B cell (primary cell): ENCODE results near the gene MLH1. TPM values are rescaled to one million over a fixed set of nuclear protein-coding genes. Genes with fewer than 3 reads are reported as not detected.

Source experiments
- ATAC-seq: fragments of 200-7000 bp; cut with Tn5 transposase; one replicate; pipeline ENCODE4 v1.10.0; 2021; ENCODE audit warnings: low read depth, mild to moderate bottlenecking, moderate number of reproducible peaks, moderate library complexity
- CTCF ChIA-PET: fragments of 350-600 bp; sonication (Branson Sonifier 250); formaldehyde crosslinking; loops from one replicate; lab custom pipeline; 2021; ENCODE audit warnings: antibody characterized with exemption, inconsistent platforms; lab: Charles Lee
- POLR2A ChIA-PET: fragments of 350-600 bp; sonication (Branson Sonifier 250); formaldehyde crosslinking; loops from one replicate; lab custom pipeline; 2021; ENCODE audit warnings: antibody characterized with exemption; lab: Charles Lee
- DNase-seq: peaks from one replicate; pipeline ENCODE4 v3.0.0; 2013
- H2AFZ ChIP-seq: 2 replicates; pipeline ENCODE4 v1.6.1; 2012; ENCODE audit warnings: mild to moderate bottlenecking, low read depth, low read length; ENCODE audit not compliant: insufficient read depth, poor library complexity, severe bottlenecking
- H3K27ac ChIP-seq, 2 donors: 1 replicate in 1 of 2; 2 replicates in 1 of 2; pipeline ENCODE4 v1.5.1; 2012 to 2013; ENCODE audit warnings: low read length in 2 of 2, mild to moderate bottlenecking in 2 of 2, moderate library complexity in 1 of 2
- H3K27me3 ChIP-seq, 4 experiments: fragments of 200-600 bp in 1 of 4; sonication (generic) in 1 of 4; replicated peaks in 1 of 4; 1 replicate in 2 of 4; 2 replicates in 2 of 4; pipeline versions ENCODE4 v1.6.1 to v1.7.0; 2013 to 2016; ENCODE audit warnings: low read length in 3 of 4, mild to moderate bottlenecking in 2 of 4, mixed read lengths in 1 of 4, moderate library complexity in 1 of 4; ENCODE audit not compliant: insufficient read depth in 4 of 4, control insufficient read depth in 3 of 4; ENCODE audit errors: control extremely low read depth in 1 of 4
- H3K36me3 ChIP-seq, 2 experiments: replicated peaks in 1 of 2; 1 replicate in 1 of 2; 2 replicates in 1 of 2; pipeline versions ENCODE4 v1.6.1 to v1.7.1; 2013; ENCODE audit warnings: low read length in 1 of 2; ENCODE audit not compliant: insufficient read depth in 2 of 2, control insufficient read depth in 1 of 2; ENCODE audit errors: control extremely low read depth in 1 of 2, extremely low read depth in 1 of 2
- H3K4me1 ChIP-seq, 2 donors: fragments of 200-600 bp in 1 of 2; sonication (generic) in 1 of 2; 1 replicate in 1 of 2; 2 replicates in 1 of 2; pipeline versions ENCODE4 v1.5.1 to v1.6.1; 2013 to 2017; ENCODE audit warnings: low read length in 2 of 2; ENCODE audit not compliant: control insufficient read depth in 2 of 2, insufficient read depth in 2 of 2
- H3K4me2 ChIP-seq: replicated peaks from 2 replicates; pipeline ENCODE3; 2012; ENCODE audit warnings: mild to moderate bottlenecking, low read depth, low read length; ENCODE audit not compliant: poor library complexity, severe bottlenecking
- H3K4me3 ChIP-seq, 5 experiments: fragments of 200-600 bp in 1 of 5; sonication (generic) in 1 of 5; 1 replicate in 3 of 5; 2 replicates in 2 of 5; pipeline versions ENCODE4 v1.5.1 to v1.7.0; 2011 to 2016; ENCODE audit warnings: low read length in 4 of 5, mild to moderate bottlenecking in 4 of 5, low read depth in 2 of 5, control low read depth in 1 of 5, moderate library complexity in 1 of 5; ENCODE audit not compliant: insufficient read depth in 1 of 5; ENCODE audit errors: control extremely low read depth in 1 of 5, extremely low read depth in 1 of 5
- H3K79me2 ChIP-seq: fragments of 200-600 bp; sonication (generic); one replicate; pipeline ENCODE4 v1.6.0; 2016; ENCODE audit warnings: low read length; ENCODE audit not compliant: control insufficient read depth, insufficient read depth
- H3K9ac ChIP-seq: fragments of 200-600 bp; sonication (generic); 2 replicates; pipeline ENCODE4 v1.6.1; 2017; ENCODE audit warnings: mild to moderate bottlenecking, low read length, moderate library complexity
- H3K9me3 ChIP-seq, 3 donors: one replicate each; pipeline versions ENCODE4 v1.6.1 to v1.7.1; 2013; ENCODE audit warnings: low read length in 2 of 3; ENCODE audit not compliant: control insufficient read depth in 2 of 3, insufficient read depth in 1 of 3; ENCODE audit errors: control extremely low read depth in 1 of 3
- H4K20me1 ChIP-seq: 2 replicates; pipeline ENCODE4 v1.6.0; 2012; ENCODE audit warnings: mild to moderate bottlenecking, low read length; ENCODE audit not compliant: insufficient read depth, control insufficient read depth, poor library complexity, severe bottlenecking
- H3K27ac Mint-ChIP-seq: one replicate; pipeline ENCODE4 v1.8.0; 2021; ENCODE audit warnings: mixed read lengths
- H3K27me3 Mint-ChIP-seq: one replicate; pipeline ENCODE4 v1.8.0; 2021; ENCODE audit warnings: mixed read lengths
- H3K4me1 Mint-ChIP-seq: one replicate; pipeline ENCODE4 v1.8.0; 2021; ENCODE audit warnings: mixed read lengths
- H3K4me3 Mint-ChIP-seq: one replicate; pipeline ENCODE4 v1.8.0; 2021; ENCODE audit warnings: mixed read lengths
- H3K9me3 Mint-ChIP-seq: one replicate; pipeline ENCODE4 v1.8.0; 2022; ENCODE audit warnings: mixed read lengths; ENCODE audit not compliant: insufficient read depth
- EZH2 ChIP-seq: IDR thresholded peaks from 2 replicates; pipeline ENCODE4 v1.6.1; 2012; ENCODE audit warnings: borderline replicate concordance, low read depth, mild to moderate bottlenecking, moderate library complexity, low read length; ENCODE audit not compliant: insufficient read depth, poor library complexity, severe bottlenecking
- WGBS: methylation state at CpG from one replicate; pipeline ENCODE4 v1.1.5; 2013; ENCODE audit warnings: missing lambda C conversion rate; ENCODE audit not compliant: insufficient coverage; 5-methylcytosine and 5-hydroxymethylcytosine counted together
- intact Hi-C: fragments of 100-400 bp; cut with micrococcal nuclease; formaldehyde crosslinking; loops from one replicate; pipeline ENCODE4 v1.10.0; 2022
- polyA plus RNA-seq: library from polyadenylated mRNA; depleted of rRNA; stranded (reverse); fragments of >200 nt; gene quantifications from 2 replicates; pipeline ENCODE4 v1.2.3, GENCODE V29; 2012
- total RNA-seq, 2 donors: library from RNA; stranded (reverse); fragments of 120-200 nt in 1 of 2; gene quantifications; 1 replicate in 1 of 2; 2 replicates in 1 of 2; pipeline versions ENCODE4 v1.2.3 to v1.2.4, GENCODE V29; 2013 to 2022
- TF ChIP-seq, protein P1 (sequence below): fragments of 200-600 bp; IDR thresholded peaks from one replicate; pipeline ENCODE4 v1.8.0; 2022; ENCODE audit warnings: antibody characterized with exemption, mild to moderate bottlenecking

The MLH1 gene
- total and polyA plus RNA-seq, 2 donors (not counting 1 experiment from before 2014, with no cell fraction given) = 22.4 to 38.5 TPM

DNA sequence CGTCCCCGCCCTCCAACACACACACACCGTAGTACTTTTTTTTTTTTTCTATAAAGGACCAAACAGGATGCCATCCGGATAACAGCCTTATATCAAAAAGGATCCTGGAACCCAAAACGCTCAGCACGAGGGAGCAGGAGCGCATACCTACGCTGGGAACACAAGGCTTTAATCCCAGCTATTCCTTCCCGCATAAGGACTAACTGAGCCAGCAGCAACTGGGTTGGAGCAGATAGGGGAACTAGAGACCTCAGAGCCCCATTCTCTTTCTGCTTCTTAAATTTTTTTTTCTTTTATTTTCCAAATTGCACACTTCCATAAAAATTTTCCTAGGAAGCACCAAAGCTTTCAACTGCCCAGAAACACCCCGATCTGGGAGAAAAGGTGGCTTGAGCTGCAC lies 49.7 kb upstream of the MLH1 start:
- peak overlapping the region; percentile 97 for H2AFZ ChIP-seq
- H3K27ac ChIP-seq = no peak overlapping the region
- peak overlapping the region; percentile 90 for H3K4me3 Mint-ChIP-seq
- H3K27ac Mint-ChIP-seq = peak overlapping the region; percentile 78
- ChIA-PET CTCF (interaction anchor here (1.1 to 4.4 kb wide), 7 partner anchors 13 to 75 kb away, joined by 3 to 42 read pairs (median 9); no protein-coding TSS in a partner anchor), POLR2A (interaction anchor here (1.1 to 2.2 kb wide), 8 partner anchors 15 to 52 kb away, joined by 3 to 14 read pairs (median 4); partner anchors contain the start of genes EPM2AIP1 and MLH1)
- H3K9ac ChIP-seq = peak overlapping the region; percentile 93
- no peaks in the 10 kb centered on the region for H3K36me3 ChIP-seq
- no peaks in the 10 kb centered on the region for H3K27me3 ChIP-seq
- H3K4me1 ChIP-seq = peaks cover 6 to 14% of the 10 kb centered on the region in 2 donors
- DNase-seq (no peak), ATAC-seq (no peak)
- peak overlapping the region; percentile 99 for H3K4me2 ChIP-seq
- WGBS = 21% methylated on average over 10 of the region's 10 CpGs
- TF ChIP-seq, protein P1, sequence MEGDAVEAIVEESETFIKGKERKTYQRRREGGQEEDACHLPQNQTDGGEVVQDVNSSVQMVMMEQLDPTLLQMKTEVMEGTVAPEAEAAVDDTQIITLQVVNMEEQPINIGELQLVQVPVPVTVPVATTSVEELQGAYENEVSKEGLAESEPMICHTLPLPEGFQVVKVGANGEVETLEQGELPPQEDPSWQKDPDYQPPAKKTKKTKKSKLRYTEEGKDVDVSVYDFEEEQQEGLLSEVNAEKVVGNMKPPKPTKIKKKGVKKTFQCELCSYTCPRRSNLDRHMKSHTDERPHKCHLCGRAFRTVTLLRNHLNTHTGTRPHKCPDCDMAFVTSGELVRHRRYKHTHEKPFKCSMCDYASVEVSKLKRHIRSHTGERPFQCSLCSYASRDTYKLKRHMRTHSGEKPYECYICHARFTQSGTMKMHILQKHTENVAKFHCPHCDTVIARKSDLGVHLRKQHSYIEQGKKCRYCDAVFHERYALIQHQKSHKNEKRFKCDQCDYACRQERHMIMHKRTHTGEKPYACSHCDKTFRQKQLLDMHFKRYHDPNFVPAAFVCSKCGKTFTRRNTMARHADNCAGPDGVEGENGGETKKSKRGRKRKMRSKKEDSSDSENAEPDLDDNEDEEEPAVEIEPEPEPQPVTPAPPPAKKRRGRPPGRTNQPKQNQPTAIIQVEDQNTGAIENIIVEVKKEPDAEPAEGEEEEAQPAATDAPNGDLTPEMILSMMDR = no peak
- no peak for TF ChIP-seq EZH2
- peaks cover 37% of the 10 kb centered on the region for H3K79me2 ChIP-seq
- H3K9me3 Mint-ChIP-seq = peaks cover 2% of the 10 kb centered on the region
- peaks cover 16% of the 10 kb centered on the region for H3K4me1 Mint-ChIP-seq
- no peaks in the 10 kb centered on the region for H3K27me3 Mint-ChIP-seq
- peak overlapping the region; percentile 22 to 79 (median 76) for H3K4me3 ChIP-seq
- intact Hi-C loops = no loop called here
- no peaks in the 10 kb centered on the region for H4K20me1 ChIP-seq
- H3K9me3 ChIP-seq = peaks cover 0 to 18% (median 11%) of the 10 kb centered on the region in 3 donors

DNA sequence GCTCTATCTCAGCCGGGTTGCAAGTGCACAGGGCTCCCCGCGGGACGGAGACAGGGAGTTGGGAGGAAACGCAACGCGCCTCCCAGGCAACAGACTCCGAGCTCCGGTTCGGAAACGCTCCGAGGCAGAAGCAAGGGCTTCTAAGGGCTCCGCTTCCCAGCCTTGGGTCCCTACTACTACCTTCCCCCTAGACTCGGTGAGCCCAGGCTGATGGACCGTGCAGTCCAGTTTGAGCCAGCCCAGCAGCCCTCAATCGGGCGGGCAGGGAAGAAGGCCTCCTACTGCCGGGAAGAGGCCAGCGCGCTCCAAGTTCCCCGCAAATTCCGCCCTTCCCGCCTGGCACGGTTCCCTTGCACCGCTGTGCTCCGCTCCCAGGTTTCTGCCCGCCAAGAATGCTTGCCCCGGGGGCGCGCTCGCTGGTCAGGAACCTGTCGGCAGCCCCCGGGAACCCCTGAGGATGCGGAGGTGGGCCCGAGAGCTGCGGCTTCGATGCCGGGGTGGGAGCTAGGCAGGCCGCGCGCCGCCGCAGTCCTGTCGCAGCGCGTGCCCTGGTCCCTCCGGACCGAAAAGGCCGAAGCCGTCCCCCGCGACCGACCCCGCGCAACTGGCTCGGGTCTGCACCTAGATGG lies 49.2 kb upstream of the MLH1 start:
- H3K4me2 ChIP-seq = peak overlapping the region; percentile 99
- ChIA-PET CTCF (interaction anchor here (0.9 to 4.4 kb wide), 15 partner anchors 9 to 75 kb away, joined by 3 to 42 read pairs (median 4); no protein-coding TSS in a partner anchor), POLR2A (interaction anchor here (0.9 to 2.2 kb wide), 12 partner anchors 9 to 53 kb away, joined by 3 to 14 read pairs (median 3); partner anchors contain the start of genes EPM2AIP1 and MLH1)
- no peaks in the 10 kb centered on the region for H3K27me3 ChIP-seq
- H3K4me1 ChIP-seq = peaks cover 6 to 14% of the 10 kb centered on the region in 2 donors
- Mint-ChIP-seq H3K4me1 (peaks cover 16% of the 10 kb centered on the region), H3K27me3 (no peaks in the 10 kb centered on the region), H3K9me3 (peaks cover 2% of the 10 kb centered on the region), H3K4me3 (peak overlapping the region; percentile 90), H3K27ac (peak overlapping the region; percentile 78)
- H3K9me3 ChIP-seq = peaks cover 0 to 18% (median 11%) of the 10 kb centered on the region in 3 donors
- H3K79me2 ChIP-seq = peaks cover 32% of the 10 kb centered on the region
- no peaks in the 10 kb centered on the region for H4K20me1 ChIP-seq
- peak overlapping the region in 1 of 2 donors; percentile 76 for H3K27ac ChIP-seq
- peak overlapping the region; percentile 97 for H2AFZ ChIP-seq
- H3K4me3 ChIP-seq = peak overlapping the region; percentile 22 to 79 (median 76)
- intact Hi-C loops = loop anchor here (1.0 to 2.0 kb wide), 3 partner anchors 14 to 32 kb away; no protein-coding TSS in a partner anchor
- H3K36me3 ChIP-seq = no peaks in the 10 kb centered on the region
- DNase-seq (no peak), ATAC-seq (peak; percentile 39)
- under 1% methylated on average over 56 of the region's 56 CpGs for WGBS
- peak overlapping the region; percentile 93 for H3K9ac ChIP-seq
- TF ChIP-seq, protein P1 = no peak
- no peak for TF ChIP-seq EZH2
